Stimulated activated CD8-positive, alpha-beta memory T cell treated with anti-CD3 and anti-CD28 coated beads, Interleukin-2, amount 100 ng/mL, for 48 hours (primary cell): ENCODE data around the gene EGFLAM.
A peak's percentile ranks its signal among the peaks of the same experiment; 100 is the strongest.

Experiments used
- DNase-seq, 2 donors: peaks; one replicate each; pipeline ENCODE4 v3.0.0-alpha.2; 2020; ENCODE audit warnings: low read depth in 2 of 2

The EGFLAM gene

DNA sequence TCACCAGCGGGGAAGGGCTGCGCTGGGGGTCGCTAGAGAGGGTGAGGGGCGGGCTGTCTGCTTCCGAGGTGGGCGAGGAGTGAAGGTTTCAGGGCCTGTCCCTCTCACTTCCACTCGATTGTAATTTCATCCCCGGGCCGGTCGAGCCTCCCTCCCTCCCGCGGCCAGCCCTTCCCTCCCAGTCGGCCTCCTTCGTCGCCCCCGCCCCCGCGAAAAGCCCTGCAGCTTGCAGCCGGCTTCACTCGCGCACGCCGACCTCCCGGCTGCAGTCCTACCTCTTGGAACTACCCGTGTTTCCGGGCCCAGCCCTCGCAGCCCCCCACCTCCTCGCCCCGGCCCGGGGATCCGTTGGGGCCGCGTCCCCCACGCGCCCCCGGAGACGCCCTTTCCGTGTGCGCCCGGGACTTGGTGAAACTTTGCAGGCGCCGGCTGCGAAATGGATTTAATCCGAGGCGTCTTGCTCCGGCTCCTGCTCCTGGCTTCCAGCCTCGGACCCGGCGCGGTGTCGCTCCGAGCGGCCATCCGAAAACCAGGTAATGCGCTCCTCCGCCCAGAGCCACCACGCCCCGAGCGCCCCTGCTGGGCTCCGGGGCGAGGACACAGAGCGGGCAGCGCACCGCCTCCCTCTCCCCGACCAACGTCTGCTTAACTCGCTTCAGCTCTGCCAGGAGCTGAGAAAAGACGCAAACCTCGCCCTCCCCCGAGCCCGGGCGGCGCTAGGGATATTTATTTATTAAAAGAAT is at the start of gene EGFLAM:
TSS of gene EGFLAM (plus strand) at position 241 of the 743 bp plus-strand sequence. CDS start at position 437, 196 bp downstream.
- peak in 1 of 2 donors; percentile 7 for DNase-seq

DNA sequence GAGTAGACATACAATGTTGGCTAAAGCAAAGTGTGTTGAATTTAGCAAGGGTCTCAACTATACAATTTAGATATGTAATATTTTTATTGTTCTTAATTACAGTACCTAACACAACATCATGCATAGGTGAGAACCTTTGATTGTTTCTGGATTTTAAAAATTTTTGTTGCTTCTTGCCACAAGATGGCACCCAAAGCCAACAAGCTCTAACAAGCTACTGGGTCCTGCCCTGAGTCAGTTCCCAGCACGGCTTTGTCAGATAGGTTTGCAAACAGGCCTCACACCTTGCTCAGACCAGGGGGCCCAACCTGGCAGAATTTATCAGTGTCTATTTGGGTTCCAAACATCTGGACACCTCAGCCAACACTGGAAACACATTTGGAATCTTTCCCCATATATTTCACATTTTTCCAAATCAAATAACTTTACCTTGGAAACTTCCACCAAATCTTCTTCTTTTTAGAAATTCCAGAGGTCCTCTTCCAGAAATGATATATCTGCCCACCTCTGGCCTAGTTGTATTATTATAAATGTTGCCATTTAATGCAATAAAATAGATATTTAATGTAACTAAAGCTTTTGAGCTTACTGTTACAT is 49.5 kb upstream of the EGFLAM start:
- no peak for DNase-seq

DNA sequence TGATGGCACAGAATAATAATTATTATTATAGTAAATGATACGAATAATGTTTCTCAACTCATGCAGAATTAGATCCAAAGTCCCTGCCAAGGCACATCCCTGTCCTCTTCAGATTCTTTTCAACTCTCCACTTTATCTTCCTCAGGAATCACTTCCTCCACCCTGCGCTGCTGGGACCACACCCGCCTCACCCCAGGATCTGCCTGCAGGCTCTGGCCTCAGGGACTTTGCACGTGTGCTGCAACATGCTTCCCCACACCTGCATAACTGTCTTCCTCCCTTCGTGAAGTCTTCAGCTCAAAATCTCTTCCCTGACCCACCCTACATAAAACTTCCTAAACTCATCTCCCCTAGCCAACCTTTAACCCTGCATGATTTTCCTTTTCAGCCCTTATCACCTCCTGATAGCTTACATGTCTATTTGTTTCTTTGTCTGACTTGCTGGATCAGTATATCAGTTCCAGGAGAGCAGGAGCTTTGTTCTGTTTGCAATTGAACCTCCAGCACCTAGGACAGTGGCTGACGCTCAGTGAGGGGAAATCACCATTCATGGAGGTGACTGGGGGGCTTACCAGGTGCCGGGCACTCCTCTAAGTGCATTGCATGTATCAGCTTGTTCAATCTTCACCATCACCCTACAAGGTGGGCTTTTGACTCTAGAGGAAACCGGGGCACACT is 47.5 kb upstream of the EGFLAM start:
- DNase-seq = no peak

DNA sequence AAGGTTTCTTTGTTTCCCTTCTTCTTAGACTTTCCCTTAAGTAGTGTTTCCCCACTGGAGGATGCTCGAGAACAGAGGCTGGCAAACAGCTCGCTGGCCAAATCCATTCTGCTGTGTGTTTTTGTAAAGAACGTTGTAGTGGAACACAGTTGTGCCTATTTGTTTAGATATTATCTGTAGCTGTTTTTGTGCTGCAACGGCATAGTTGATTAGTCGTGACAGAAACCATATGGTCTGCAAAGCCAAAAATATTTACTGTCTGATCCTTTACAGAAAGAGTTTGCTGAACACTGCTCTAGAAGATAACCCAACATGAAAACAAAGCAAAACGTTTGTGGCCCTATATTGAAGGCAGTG is 47.0 kb upstream of the EGFLAM start:
- DNase-seq = no peak

DNA sequence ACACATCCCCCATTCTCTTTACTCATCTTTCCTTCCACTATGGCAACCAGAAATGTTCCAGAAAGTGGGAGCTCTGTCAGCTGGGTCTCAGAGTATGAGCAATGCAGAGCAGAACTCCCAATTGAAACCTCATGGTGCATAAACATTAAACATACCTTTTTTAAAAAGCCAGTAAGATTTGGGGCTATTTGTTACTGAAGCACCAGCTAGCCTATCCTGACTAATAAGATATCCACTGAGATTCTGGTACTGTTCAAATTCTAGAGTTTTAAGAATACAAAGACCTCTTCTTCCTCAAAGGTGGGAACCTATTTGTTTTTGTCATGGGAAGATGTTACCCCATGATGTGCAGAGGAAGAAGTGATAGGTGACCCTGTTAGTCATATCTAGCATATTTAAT is 46.1 kb upstream of the EGFLAM start:
- DNase-seq = no peak

DNA sequence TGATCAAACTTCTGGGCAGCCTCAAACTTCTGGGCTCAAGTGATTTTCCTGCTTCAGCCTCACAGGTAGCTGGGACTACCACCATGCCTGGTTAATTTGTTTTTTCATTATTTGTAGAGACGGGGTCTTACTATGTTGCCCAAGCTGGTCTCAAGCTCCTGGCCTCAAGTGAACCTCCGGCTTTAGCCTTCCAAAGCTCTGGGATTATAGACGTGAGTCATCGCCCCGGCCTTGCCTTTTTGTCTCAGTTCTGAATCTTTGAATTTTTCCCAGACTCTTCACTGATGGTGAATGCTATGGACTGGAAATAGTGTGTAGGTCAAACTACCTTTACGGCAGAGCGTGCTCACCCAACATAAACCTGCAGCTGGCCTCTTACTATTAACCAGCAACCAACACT is 32.3 kb upstream of the EGFLAM start:
- no peak for DNase-seq

DNA sequence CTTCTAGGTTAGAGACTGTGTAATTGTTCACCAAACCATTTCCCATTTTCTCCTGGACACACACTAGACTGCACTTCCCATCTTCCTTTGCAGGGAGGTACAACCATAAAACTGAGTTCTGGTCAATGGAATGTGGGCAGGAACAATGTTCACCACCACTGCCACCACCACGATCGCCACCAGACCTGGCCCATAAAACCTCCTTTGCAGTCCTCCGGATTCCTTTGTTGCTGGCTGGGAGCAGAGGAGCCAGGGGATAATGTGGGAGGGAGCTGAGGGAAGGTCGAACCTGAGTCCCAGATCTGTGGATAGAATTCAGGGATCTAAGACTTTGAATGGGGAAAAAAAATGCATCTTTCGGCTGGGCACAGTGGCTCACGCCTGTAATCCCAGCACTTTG is 29.4 kb upstream of the EGFLAM start:
- no peak for DNase-seq

DNA sequence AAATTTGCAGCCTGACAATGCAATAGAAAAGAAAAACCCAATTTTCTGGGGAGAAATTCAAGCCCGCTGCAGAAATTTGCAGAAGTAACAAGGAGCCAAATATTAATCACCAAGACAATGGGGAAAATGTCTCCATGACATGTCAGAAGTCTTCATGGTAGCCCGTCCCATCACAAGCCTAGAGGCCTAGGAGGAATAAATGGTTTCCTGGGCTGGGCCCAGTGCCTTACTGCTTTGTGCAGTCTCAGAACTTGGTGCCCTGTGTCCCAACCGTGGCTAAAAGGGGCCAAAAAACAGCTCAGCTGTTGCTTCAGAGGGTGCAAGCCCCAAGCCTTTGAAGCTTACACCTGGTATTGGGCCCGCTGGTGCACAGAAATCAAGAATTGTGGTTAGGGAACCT is 23.6 kb upstream of the EGFLAM start:
- no peak for DNase-seq

DNA sequence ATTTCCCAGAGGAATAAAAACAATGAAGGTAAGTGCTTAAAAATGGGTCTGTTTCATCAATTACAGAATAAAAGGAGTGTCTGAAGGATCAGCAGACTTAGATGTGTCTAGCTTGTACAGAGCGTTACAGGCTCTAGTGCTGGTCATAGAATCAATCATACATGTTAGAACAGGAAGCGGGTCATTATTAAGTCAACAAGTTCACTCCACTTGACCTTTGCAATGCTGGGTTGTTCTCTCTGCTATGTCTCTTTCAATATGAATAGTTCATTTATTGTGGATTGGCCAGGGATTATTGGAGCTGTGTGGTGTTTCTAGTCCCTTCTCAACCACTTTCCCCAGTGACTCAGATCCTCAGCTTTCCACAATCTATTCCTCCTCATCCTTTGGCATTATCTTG is 20.7 kb upstream of the EGFLAM start:
- no peak for DNase-seq

DNA sequence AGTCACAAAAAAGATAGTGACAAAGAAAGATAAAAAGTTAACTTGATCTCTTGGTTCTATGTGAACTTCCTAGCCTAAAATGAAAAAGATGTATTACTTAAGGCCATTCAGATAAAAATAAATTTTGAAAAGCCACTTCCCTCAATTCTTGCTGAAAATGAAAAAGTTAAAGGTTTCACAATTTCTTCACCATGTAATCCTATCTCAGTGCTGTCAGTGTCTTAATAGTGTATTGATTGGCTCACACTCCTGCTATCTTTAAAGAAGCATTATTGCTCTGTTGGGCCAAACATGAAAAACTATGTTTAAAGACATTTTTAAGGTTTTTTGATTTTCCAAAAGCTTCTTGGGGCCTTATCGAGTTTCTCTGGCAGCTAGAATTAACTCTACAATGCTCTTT is 18.1 kb upstream of the EGFLAM start:
- no peak for DNase-seq

DNA sequence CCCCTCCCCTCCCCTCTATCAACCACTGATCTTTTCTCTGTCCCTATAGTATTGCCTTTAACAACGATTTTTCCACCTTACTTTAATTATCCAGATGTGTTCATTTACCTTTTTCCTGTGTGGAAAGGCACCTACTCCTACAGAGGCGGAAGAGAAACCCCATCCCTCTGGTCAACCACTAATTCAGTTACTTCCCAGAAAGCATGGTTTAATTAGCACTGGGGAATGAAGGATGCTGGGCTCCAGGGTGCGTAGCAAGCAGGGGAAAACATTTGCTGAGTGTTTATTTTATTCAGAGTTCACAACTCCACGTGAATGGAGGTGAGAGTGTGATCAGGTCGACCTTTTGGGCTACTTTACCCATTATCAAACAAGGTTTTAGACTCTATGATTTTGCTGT is 16.7 kb upstream of the EGFLAM start:
- DNase-seq = no peak

DNA sequence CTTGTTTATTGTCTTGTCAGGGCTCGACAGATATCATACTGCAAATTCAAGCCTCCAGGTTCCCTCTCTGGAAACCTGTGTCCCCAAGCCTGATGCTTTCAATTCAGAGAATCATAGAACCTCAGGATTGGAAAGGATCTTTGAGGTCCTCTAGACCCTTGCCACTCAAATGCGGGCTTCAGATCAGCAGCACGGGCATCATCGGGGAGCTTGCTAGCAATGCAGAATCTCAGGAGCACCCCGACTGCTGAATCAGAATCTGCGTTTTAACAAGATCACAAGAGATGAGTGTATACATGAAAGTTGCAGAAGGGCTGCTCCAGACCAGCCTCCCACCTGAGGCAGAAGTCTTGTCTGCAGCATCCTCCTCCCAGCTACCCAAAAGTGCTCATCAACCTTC is 13.1 kb upstream of the EGFLAM start:
- DNase-seq = no peak

DNA sequence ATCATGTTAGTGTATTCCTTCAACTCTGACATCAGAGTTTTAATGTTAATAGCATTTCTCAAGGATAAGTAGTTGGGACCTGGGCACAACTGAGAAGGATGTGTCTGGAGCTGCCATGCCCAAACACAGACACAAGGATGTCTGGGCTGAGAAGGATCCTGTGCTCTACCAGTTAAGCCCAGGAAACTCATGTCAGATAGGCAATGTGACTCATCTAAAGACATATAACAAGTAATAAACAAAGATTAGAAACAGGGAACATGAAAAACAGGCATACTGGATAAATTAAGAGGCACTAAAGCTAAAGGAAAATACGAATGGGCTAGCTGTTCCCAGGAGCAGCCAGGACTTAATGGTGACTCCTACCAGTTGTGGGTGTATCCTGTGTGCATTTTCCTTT is 9.1 kb upstream of the EGFLAM start:
- no peak for DNase-seq

DNA sequence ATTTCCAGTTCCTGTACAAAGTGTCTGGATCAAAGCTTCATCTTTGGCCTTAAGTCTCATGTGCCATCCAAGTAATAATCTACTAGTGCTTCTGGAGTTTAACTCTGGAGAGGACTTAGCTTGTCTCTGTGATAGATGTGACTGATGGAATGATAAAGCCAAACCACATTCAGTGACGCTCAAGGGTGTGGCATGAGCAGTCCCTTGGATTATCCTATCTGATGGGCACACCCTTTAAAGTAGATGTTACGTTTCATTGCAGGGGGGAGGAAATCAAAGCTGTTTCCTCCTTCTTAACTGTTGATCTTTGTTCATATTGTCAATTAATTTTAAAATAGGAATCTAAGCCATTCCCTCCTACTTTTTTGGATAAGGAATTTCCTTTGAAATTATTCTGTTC is 8.5 kb upstream of the EGFLAM start:
- no peak for DNase-seq

DNA sequence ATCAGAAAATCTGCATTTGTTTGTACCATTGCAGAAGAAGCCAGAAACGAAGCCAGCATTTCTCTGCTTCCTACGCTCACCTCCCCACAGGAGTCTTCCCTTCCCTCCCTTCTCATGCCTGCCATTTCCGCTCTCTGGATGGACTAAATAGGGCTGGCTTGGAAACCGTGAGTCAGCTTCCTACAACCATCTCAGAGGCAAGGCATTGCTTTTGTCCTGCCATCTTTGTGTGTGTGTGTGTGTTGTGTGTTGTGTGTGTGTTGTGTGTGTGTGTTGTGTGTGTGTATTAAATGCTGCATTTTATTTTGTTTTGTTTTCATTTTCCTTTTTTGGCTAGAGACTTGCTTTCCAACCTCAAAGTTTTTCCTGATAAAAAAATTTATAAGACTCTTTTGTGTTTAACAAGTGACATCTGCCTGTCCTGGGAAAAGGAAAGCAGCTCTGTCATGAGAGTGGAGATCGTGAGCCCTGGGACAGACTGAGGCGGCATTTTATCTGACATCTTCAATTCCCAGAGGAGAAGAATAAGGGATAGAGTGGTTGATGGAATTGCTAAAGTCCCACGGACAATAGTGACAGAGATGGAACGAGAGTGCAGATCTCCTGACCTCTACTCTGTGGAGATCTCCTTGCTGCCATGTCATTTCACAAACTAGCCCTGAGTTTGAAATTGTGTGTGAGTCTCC is 7.5 kb upstream of the EGFLAM start:
- DNase-seq = no peak

DNA sequence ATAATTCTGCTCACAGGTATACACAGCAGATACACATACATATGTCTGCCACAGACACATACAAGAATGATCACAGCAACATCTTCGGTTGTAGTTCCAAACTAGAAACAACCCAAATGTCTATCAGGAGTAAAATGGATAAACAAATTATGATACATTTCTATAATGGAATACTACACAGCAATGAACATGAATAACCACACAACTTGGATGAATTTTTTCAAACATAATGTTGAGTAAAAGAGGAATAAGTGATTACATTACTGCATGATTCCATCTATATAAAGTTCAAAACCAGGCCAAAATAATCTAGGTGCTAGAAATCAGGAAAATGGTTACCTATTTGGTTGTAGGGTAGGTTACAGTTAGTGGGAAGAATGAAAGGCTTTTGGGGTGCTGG is 4.6 kb upstream of the EGFLAM start:
- DNase-seq = no peak

DNA sequence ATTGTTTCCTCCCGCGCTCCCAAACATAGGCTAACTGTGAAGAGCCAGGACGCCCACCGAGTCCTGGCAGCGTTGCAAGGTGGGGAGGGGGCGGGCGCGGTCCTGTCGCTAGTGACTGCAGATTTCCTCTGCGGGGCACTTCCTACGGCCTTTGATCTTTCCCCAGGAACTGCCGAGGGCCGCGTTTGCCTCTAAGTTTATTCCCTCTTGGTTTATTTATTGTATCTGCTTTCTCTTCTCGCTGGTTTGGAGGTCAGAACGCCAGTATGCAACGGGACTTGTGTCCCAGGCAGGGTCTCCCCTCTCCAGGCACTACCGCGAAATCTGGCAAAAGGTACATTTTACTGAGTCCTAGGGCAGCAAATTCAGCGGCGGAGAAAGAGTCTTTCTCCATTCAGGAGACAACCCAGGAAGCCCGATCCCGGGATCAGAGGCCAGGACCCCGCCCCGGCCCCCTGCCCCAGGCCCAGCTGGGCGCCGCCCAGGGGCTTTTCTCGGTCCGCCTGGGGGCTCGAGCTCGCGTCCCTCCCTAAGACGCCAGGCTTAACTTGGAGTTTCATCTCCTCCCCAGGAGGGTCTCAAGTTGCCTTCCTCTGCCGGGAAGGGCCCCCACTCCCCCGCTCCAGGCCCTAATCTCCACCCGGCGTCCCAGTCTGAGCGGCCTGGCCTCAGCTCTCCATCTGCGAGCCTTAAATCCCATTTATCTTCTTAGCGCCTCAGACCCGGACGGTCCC is 884 bp upstream of the EGFLAM start:
- DNase-seq = no peak

DNA sequence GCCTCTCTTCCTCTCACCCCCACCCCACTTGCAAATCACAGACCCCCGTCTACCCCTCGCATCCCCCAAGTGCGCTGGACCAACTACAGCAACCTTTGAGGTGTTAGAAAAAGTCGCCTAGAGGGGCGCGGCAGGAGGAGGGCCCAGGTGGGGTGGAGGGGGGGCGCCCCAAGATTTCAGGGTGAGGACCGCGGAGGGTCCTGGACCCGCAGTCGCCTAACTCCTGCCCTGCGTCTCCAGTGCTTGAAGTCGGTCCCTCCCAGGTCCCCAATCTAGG is 379 bp upstream of the EGFLAM start:
- DNase-seq = no peak

DNA sequence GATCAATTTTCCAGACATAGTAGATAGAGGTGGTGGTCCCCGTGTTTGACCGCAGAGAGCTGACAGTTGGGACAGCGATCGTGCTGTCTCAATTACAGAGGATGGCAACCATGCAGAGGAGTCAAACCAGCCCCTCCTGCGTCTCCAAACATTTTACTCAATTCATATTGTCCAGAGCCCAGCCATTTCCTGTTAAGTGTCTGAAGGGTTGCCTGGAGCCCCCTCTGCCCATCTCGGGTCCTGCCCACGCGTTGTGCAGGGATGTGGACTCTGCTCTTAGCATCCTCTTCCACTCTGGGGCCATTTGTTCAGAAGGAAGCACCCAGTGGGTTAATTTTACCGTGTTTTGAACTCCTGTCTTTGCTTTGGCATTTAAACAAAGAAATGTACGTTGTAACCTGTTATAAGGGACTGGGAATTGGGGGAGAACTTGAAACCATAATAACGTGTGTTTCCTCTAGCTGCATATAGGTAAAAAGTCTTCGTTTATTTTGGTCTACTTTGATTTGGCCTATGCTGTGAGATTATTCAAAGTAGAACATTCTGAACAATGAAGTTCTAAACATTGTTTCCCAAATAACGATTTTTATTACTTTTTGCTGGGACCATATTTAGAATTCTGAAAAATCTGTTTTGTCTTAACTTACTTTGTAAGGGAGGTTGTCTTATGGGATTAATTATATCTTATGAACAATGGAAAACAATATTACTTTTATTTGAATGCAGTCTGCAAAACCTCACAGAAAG is 876 bp downstream of the EGFLAM start:
- DNase-seq = no peak

DNA sequence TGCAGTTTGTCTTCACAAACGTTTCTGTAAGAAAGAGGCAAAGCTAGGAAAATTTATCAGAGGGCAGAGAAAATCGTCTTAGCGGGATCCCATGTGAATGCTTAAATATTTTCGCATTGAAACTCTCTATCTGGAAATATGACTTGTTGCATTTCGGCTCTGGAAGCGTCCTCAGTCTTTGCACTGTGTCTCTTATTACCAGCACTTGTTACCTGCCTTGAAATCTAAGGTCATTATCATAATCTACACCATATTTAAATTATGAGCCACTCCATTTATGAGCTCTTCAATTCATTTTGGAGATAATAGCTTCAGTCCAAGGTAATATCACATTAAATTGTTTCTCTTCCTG is 1.4 kb downstream of the EGFLAM start:
- DNase-seq = no peak

DNA sequence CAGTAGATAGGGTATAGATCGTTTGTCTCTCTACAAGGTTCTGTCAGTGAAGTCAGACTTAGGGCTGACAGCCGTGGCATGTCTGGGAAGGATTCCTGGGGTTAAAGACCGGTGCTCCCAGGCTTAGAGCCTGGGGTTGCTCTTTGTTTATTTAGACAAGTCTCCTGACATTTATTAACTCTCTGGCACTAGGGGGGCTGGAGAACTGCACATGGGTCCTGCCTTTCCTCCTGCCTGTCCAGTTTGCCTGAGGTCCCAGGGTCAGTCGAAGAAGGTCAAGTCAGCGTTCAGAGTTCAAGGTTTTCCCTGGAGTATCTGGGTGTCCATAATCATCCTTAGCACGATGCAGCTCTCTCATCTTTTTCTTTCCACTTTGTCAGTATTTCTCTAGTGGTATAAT is 5.6 kb downstream of the EGFLAM start:
- no peak for DNase-seq
